EH (cell line): Measurements from ENCODE around the gene SMG7.

ENCODE experiments used
- DNase-seq: peaks from one replicate; pipeline ENCODE4 v3.0.0-alpha.2; 2015; ENCODE audit warnings: low read depth

SMG7 gene

GRCh38 chr1:183592733-183593132 is 120.4 kb downstream of the SMG7 start:
- no peak for DNase-seq

GRCh38 chr1:183593356-183593755 is 121.1 kb downstream of the SMG7 start:
- no peak for DNase-seq

GRCh38 chr1:183595537-183595936 is 123.2 kb downstream of the SMG7 start:
- DNase-seq, result no peak

GRCh38 chr1:183596500-183596899 is 124.2 kb downstream of the SMG7 start:
- DNase-seq, result no peak

- DNase-seq, result peak; percentile 36
These were observed 125.5 kb downstream of the SMG7 start for GRCh38 chr1:183597656-183598347.

- DNase-seq, result no peak
These were observed 126.1 kb downstream of the SMG7 start for GRCh38 chr1:183598386-183598785.

- peak; percentile 87 for DNase-seq
These were observed 127.8 kb downstream of the SMG7 start for GRCh38 chr1:183600136-183600535.

GRCh38 chr1:183600634-183601033 is 128.3 kb downstream of the SMG7 start:
- no peak for DNase-seq

- DNase-seq, result no peak
These were observed 130.2 kb downstream of the SMG7 start for GRCh38 chr1:183602510-183602909.
